ENCODE results near the gene MKRN2OS. TPM values are rescaled to one million over a fixed set of nuclear protein-coding genes. Genes with fewer than 3 reads are reported as not detected.

The MKRN2OS gene
- total and polyA plus RNA-seq, 10 donors, result not detected

DNA sequence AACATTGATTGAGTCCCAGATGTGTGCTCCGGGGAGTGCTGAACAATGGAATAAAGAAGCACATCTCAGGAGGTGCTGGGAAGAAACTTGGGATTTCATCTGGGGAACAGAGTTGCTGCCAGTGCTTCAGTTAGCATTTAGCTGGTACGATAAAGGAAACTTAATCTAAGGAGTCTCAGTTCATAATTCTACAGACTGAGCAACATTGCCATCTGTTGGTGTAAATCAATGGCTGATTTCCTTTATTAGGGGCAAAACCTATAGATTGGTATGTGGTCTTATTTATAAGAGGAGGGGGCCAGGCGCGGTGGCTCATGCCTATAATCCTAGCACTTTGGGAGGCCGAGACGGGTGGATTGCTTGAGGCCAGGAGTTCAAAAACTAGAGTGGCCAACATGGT, 8.9 kb downstream of the MKRN2OS start:
- WGBS, 5 donors, result 92 to 98% (median 96%) methylated on average over 6 of the region's 6 CpGs
- H3K9me3 ChIP-seq, result no peaks in the 10 kb centered on the region
- TF ChIP-seq POLR2A (IDR thresholded peaks at IDR 0.05), result no peak
- TF ChIP-seq POLR2AphosphoS5 (IDR thresholded peaks at IDR 0.05), result no peak
- TF ChIP-seq, protein P1, sequence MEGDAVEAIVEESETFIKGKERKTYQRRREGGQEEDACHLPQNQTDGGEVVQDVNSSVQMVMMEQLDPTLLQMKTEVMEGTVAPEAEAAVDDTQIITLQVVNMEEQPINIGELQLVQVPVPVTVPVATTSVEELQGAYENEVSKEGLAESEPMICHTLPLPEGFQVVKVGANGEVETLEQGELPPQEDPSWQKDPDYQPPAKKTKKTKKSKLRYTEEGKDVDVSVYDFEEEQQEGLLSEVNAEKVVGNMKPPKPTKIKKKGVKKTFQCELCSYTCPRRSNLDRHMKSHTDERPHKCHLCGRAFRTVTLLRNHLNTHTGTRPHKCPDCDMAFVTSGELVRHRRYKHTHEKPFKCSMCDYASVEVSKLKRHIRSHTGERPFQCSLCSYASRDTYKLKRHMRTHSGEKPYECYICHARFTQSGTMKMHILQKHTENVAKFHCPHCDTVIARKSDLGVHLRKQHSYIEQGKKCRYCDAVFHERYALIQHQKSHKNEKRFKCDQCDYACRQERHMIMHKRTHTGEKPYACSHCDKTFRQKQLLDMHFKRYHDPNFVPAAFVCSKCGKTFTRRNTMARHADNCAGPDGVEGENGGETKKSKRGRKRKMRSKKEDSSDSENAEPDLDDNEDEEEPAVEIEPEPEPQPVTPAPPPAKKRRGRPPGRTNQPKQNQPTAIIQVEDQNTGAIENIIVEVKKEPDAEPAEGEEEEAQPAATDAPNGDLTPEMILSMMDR (IDR thresholded peaks at IDR 0.05 in 8 of 11, conservative IDR thresholded peaks at IDR 0.05 in 3 of 11), result no peak
- H3K36me3 ChIP-seq, result peaks cover 0 to 41% (median 16%) of the 10 kb centered on the region in 6 donors
- no peak overlapping the region for H3K27ac ChIP-seq
- H3K27me3 ChIP-seq (replicated peaks in 1 of 7), result no peaks in the 10 kb centered on the region
- no peak for DNase-seq
- intact Hi-C loops (cut with DNase I; ENCODE audit: low total_unique reads), result no loop called here
- H3K4me1 ChIP-seq, result no peaks in the 10 kb centered on the region
- H3K4me3 ChIP-seq, result no peak overlapping the region

DNA sequence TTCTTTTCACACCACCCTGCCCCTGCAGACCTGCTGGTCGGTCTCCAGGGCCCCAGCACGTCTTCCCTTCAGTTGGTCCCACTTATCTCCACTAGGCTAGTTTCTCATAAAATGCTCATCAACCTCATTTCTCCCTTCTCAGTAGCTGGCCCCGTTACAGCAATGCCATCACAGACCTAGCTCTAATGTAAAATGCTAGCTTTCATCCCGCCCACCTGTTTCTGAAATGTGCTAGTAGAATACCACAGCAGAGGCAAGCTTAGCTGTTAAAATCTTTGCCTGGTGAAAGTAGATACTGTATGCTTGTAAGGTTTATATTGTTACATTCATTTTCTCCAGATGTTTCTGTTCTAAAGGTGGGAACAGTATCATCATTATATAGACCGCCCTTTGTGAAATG, 13.1 kb downstream of the MKRN2OS start:
- intact Hi-C loops (cut with DNase I; ENCODE audit: low total_unique reads), result no loop called here
- H3K9me3 ChIP-seq, result no peaks in the 10 kb centered on the region
- peaks cover 0 to 54% (median 34%) of the 10 kb centered on the region in 6 donors for H3K36me3 ChIP-seq
- TF ChIP-seq, protein P1 (IDR thresholded peaks at IDR 0.05 in 8 of 11, conservative IDR thresholded peaks at IDR 0.05 in 3 of 11), result no peak
- no peak for TF ChIP-seq POLR2A (IDR thresholded peaks at IDR 0.05)
- no peak for TF ChIP-seq POLR2AphosphoS5 (IDR thresholded peaks at IDR 0.05)
- 91 to 93% (median 92%) methylated on average over 5 of the region's 5 CpGs for WGBS, 5 donors
- no peaks in the 10 kb centered on the region for H3K4me1 ChIP-seq
- H3K27me3 ChIP-seq (replicated peaks in 1 of 7), result no peaks in the 10 kb centered on the region
- no peak overlapping the region for H3K4me3 ChIP-seq
- no peak overlapping the region for H3K27ac ChIP-seq
- DNase-seq, result no peak

GRCh38 chr3:12527757-12528143, 17.5 kb downstream of the MKRN2OS start:
- Histone ChIP-seq H3K9me3 (no peaks in the 10 kb centered on the region), H3K27ac (no peak overlapping the region), H3K4me1 (no peaks in the 10 kb centered on the region), H3K4me3 (no peak overlapping the region), H3K27me3 (replicated peaks in 1 of 7) (no peaks in the 10 kb centered on the region), H3K36me3 (peaks cover 0 to 79% (median 33%) of the 10 kb centered on the region in 6 donors)
- no peak for DNase-seq
- TF ChIP-seq POLR2A (IDR thresholded peaks at IDR 0.05) (no peak), POLR2AphosphoS5 (IDR thresholded peaks at IDR 0.05) (no peak)
- TF ChIP-seq, protein P1 (IDR thresholded peaks at IDR 0.05 in 8 of 11, conservative IDR thresholded peaks at IDR 0.05 in 3 of 11), result no peak
- WGBS, 5 donors, result 91 to 98% (median 93%) methylated on average over 3 of the region's 3 CpGs
- intact Hi-C loops (cut with DNase I; ENCODE audit: low total_unique reads), result no loop called here

GRCh38 chr3:12522721-12523120, 22.6 kb downstream of the MKRN2OS start:
- WGBS, 5 donors, result 89 to 96% (median 94%) methylated on average over 1 of the region's 1 CpG
- no peak for DNase-seq
- TF ChIP-seq, protein P1 (IDR thresholded peaks at IDR 0.05 in 8 of 11, conservative IDR thresholded peaks at IDR 0.05 in 3 of 11), result no peak
- no peak for TF ChIP-seq POLR2A (IDR thresholded peaks at IDR 0.05)
- TF ChIP-seq POLR2AphosphoS5 (IDR thresholded peaks at IDR 0.05), result no peak
- H3K27ac ChIP-seq, result no peak overlapping the region
- no peak overlapping the region for H3K4me3 ChIP-seq
- peaks cover 0 to 79% (median 7%) of the 10 kb centered on the region in 6 donors for H3K36me3 ChIP-seq
- intact Hi-C loops (cut with DNase I; ENCODE audit: low total_unique reads), result no loop called here
- H3K4me1 ChIP-seq, result no peaks in the 10 kb centered on the region
- H3K27me3 ChIP-seq (replicated peaks in 1 of 7), result no peaks in the 10 kb centered on the region
- H3K9me3 ChIP-seq, result no peaks in the 10 kb centered on the region
